GM12878 (cell line): Measurements from ENCODE around the gene GCSAM. TPM values are rescaled to one million over a fixed set of nuclear protein-coding genes. Genes with fewer than 3 reads are reported as not detected.

ENCODE experiments used
- ATF7 ChIP-seq: fragments of 450-650 bp; IDR thresholded peaks from 2 replicates; pipeline ENCODE4 v1.6.1; 2016; ENCODE audit warnings: low read depth, mild to moderate bottlenecking
- EGR1 ChIP-seq, 2 experiments: IDR thresholded peaks; 1 replicate in 1 of 2; 2 replicates in 1 of 2; pipeline ENCODE4 v1.6.1; 2011 to 2012; ENCODE audit warnings: low read depth in 2 of 2, low read length in 2 of 2, borderline replicate concordance in 1 of 2, mild to moderate bottlenecking in 1 of 2, moderate library complexity in 1 of 2
- MYB ChIP-seq: fragments of 150-350 bp; IDR thresholded peaks from 2 replicates; pipeline ENCODE4 v1.6.1; 2014; ENCODE audit warnings: mild to moderate bottlenecking, low read depth, low read length, borderline replicate concordance
- NFYB ChIP-seq: IDR thresholded peaks from 2 replicates; pipeline ENCODE4 v1.6.1; 2011; ENCODE audit warnings: low read depth, mild to moderate bottlenecking, low read length, improper control_type of control experiment, moderate library complexity; ENCODE audit not compliant: insufficient read depth
- NR2C2 ChIP-seq: IDR thresholded peaks from 2 replicates; pipeline ENCODE4 v1.6.1; 2011; ENCODE audit warnings: borderline replicate concordance, low read depth; ENCODE audit not compliant: control insufficient read depth, insufficient read length
- PKNOX1 ChIP-seq: fragments of 450-650 bp; IDR thresholded peaks from 2 replicates; pipeline ENCODE4 v1.6.1; 2016; ENCODE audit warnings: mild to moderate bottlenecking
- POU2F2 ChIP-seq: IDR thresholded peaks from 3 replicates; pipeline ENCODE4 v1.6.1; 2011; ENCODE audit warnings: low read depth, mild to moderate bottlenecking, low read length, borderline replicate concordance
- RUNX3 ChIP-seq: IDR thresholded peaks from 2 replicates; pipeline ENCODE4 v1.6.1; 2012; ENCODE audit warnings: low read length, inconsistent platforms
- SKIL ChIP-seq: fragments of 450-650 bp; IDR thresholded peaks from 2 replicates; pipeline ENCODE4 v1.6.1; 2017; ENCODE audit warnings: mild to moderate bottlenecking, low read depth, inconsistent platforms; ENCODE audit not compliant: poor library complexity, severe bottlenecking
- SP1 ChIP-seq: IDR thresholded peaks from one replicate; pipeline ENCODE4 v1.6.1; 2011; ENCODE audit warnings: low read depth, low read length
- WRNIP1 ChIP-seq: IDR thresholded peaks from 2 replicates; pipeline ENCODE4 v1.6.1; 2011; ENCODE audit warnings: low read depth, low read length, improper control_type of control experiment, borderline replicate concordance
- YY1 ChIP-seq: IDR thresholded peaks from 2 replicates; pipeline ENCODE4 v1.6.1; 2011; ENCODE audit warnings: low read depth, mild to moderate bottlenecking, low read length
- polyA plus RNA-seq, 11 experiments: library from polyadenylated mRNA; depleted of rRNA in 4 of 11; unstranded in 6 of 11; stranded (reverse) in 5 of 11; fragments of >200 nt; fragmentation: Nextera tagmentation in 4 of 11; fragmentation: Illumina TruSeq in 1 of 11; extraction: Ambion mirVana in 4 of 11; extraction: Trizol in 1 of 11; gene quantifications; 1 replicate in 1 of 11; 2 replicates in 10 of 11; pipeline versions ENCODE4 v1.2.1 to v1.2.3, GENCODE V29; 2011 to 2016; ENCODE audit warnings: inconsistent platforms in 2 of 11, missing spikeins in 2 of 11, low read depth in 1 of 11
- total RNA-seq, 4 experiments: library from RNA; depleted of rRNA in 3 of 4; stranded (reverse); fragments of >200 nt in 3 of 4; fragmentation: Illumina TruSeq in 1 of 4; extraction: Trizol in 1 of 4; gene quantifications; 2 replicates each; pipeline versions ENCODE4 v1.2.1 to v1.2.3, GENCODE V29; 2013 to 2021
- TF ChIP-seq, protein P1 (sequence below): IDR thresholded peaks from 2 replicates; pipeline ENCODE4 v1.6.1; 2011; ENCODE audit warnings: mild to moderate bottlenecking, low read depth, low read length, moderate library complexity; ENCODE audit not compliant: insufficient replicate concordance
- TF ChIP-seq, protein P2 (sequence below): fragments of 450-650 bp; formaldehyde crosslinking; IDR thresholded peaks from 2 replicates; pipeline ENCODE4 v1.5.0; 2022; ENCODE audit warnings: mild to moderate bottlenecking, missing genetic modification characterization
- TF ChIP-seq, protein P3 (sequence below): IDR thresholded peaks from 2 replicates; pipeline ENCODE4 v1.6.1; 2012; ENCODE audit warnings: improper control_type of control experiment, low read depth, low read length; ENCODE audit not compliant: insufficient replicate concordance

The GCSAM gene
- total and polyA plus RNA-seq, 10 of the 15 experiments (the other 5 are each of a cell fraction or from before 2014, with no cell fraction given) = 81.5 to 407 (median 107) TPM

- TF ChIP-seq PKNOX1 (peak; percentile 78; the same call in 1 of the 2 replicates), NFYB (no peak), SKIL (peak; percentile 7), MYB (no peak), SP1 (no peak), EGR1 (IDR thresholded peaks at IDR 0.05; ENCODE audit: borderline replicate concordance in 1 of 2, low read depth in 2 of 2, low read length in 2 of 2) (no peak), WRNIP1 (peak; percentile 41), POU2F2 (peak; percentile 18; the same call in 1 of the 3 replicates), YY1 (0 out of 2 replicates have a peak, but pooled peaks have one; percentile 16), RUNX3 (no peak), NR2C2 (no peak), ATF7 (0 out of 2 replicates have a peak, but pooled peaks have one; percentile 7)
- TF ChIP-seq, protein P1, sequence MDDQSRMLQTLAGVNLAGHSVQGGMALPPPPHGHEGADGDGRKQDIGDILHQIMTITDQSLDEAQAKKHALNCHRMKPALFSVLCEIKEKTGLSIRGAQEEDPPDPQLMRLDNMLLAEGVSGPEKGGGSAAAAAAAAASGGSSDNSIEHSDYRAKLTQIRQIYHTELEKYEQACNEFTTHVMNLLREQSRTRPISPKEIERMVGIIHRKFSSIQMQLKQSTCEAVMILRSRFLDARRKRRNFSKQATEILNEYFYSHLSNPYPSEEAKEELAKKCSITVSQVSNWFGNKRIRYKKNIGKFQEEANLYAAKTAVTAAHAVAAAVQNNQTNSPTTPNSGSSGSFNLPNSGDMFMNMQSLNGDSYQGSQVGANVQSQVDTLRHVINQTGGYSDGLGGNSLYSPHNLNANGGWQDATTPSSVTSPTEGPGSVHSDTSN = peak; percentile 71
- TF ChIP-seq, protein P2, sequence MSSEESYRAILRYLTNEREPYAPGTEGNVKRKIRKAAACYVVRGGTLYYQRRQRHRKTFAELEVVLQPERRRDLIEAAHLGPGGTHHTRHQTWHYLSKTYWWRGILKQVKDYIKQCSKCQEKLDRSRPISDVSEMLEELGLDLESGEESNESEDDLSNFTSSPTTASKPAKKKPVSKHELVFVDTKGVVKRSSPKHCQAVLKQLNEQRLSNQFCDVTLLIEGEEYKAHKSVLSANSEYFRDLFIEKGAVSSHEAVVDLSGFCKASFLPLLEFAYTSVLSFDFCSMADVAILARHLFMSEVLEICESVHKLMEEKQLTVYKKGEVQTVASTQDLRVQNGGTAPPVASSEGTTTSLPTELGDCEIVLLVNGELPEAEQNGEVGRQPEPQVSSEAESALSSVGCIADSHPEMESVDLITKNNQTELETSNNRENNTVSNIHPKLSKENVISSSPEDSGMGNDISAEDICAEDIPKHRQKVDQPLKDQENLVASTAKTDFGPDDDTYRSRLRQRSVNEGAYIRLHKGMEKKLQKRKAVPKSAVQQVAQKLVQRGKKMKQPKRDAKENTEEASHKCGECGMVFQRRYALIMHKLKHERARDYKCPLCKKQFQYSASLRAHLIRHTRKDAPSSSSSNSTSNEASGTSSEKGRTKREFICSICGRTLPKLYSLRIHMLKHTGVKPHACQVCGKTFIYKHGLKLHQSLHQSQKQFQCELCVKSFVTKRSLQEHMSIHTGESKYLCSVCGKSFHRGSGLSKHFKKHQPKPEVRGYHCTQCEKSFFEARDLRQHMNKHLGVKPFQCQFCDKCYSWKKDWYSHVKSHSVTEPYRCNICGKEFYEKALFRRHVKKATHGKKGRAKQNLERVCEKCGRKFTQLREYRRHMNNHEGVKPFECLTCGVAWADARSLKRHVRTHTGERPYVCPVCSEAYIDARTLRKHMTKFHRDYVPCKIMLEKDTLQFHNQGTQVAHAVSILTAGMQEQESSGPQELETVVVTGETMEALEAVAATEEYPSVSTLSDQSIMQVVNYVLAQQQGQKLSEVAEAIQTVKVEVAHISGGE = no peak
- TF ChIP-seq, protein P3, sequence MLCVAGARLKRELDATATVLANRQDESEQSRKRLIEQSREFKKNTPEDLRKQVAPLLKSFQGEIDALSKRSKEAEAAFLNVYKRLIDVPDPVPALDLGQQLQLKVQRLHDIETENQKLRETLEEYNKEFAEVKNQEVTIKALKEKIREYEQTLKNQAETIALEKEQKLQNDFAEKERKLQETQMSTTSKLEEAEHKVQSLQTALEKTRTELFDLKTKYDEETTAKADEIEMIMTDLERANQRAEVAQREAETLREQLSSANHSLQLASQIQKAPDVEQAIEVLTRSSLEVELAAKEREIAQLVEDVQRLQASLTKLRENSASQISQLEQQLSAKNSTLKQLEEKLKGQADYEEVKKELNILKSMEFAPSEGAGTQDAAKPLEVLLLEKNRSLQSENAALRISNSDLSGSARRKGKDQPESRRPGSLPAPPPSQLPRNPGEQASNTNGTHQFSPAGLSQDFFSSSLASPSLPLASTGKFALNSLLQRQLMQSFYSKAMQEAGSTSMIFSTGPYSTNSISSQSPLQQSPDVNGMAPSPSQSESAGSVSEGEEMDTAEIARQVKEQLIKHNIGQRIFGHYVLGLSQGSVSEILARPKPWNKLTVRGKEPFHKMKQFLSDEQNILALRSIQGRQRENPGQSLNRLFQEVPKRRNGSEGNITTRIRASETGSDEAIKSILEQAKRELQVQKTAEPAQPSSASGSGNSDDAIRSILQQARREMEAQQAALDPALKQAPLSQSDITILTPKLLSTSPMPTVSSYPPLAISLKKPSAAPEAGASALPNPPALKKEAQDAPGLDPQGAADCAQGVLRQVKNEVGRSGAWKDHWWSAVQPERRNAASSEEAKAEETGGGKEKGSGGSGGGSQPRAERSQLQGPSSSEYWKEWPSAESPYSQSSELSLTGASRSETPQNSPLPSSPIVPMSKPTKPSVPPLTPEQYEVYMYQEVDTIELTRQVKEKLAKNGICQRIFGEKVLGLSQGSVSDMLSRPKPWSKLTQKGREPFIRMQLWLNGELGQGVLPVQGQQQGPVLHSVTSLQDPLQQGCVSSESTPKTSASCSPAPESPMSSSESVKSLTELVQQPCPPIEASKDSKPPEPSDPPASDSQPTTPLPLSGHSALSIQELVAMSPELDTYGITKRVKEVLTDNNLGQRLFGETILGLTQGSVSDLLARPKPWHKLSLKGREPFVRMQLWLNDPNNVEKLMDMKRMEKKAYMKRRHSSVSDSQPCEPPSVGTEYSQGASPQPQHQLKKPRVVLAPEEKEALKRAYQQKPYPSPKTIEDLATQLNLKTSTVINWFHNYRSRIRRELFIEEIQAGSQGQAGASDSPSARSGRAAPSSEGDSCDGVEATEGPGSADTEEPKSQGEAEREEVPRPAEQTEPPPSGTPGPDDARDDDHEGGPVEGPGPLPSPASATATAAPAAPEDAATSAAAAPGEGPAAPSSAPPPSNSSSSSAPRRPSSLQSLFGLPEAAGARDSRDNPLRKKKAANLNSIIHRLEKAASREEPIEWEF = peak; percentile 89
These were observed 9.5 kb downstream of the GCSAM start (continued) for GRCh38 chr3:112123548-112123947.
